ENCODE results near the gene PIK3C2G.

GRCh38 chr12:18422871-18423270 lies 161.6 kb downstream of the PIK3C2G start:
- TF ChIP-seq BHLHE40 (IDR thresholded peaks at IDR 0.05; ENCODE audit: borderline replicate concordance) (no peak), FOXM1 (IDR thresholded peaks at IDR 0.05; ENCODE audit: borderline replicate concordance) (no peak), SP1 (IDR thresholded peaks at IDR 0.05) (no peak), NFRKB (IDR thresholded peaks at IDR 0.05) (no peak), HDGF (IDR thresholded peaks at IDR 0.05; ENCODE audit: borderline replicate concordance) (no peak), PKNOX1 (IDR thresholded peaks at IDR 0.05) (no peak), ELF4 (IDR thresholded peaks at IDR 0.05) (no peak), L3MBTL2 (conservative IDR thresholded peaks at IDR 0.05) (no peak), TARDBP (IDR thresholded peaks at IDR 0.05) (no peak), FOXK2 (IDR thresholded peaks at IDR 0.05) (no peak), SUZ12 (IDR thresholded peaks at IDR 0.05) (no peak), FOXA1 (IDR thresholded peaks at IDR 0.05) (no peak), ARNT (IDR thresholded peaks at IDR 0.05) (no peak), CTBP1 (IDR thresholded peaks at IDR 0.05; ENCODE audit: borderline replicate concordance) (no peak)

All from HEK293T (cell line).